ENCODE measurements around the gene GRM7. TPM values are rescaled to one million over a fixed set of nuclear protein-coding genes. Genes with fewer than 3 reads are reported as not detected.

The GRM7 gene
- total and polyA plus RNA-seq, 9 of the 15 experiments (the other 6 are each of a cell fraction or from before 2014, with no cell fraction given) = not detected

- FAIRE-seq (no peak), ATAC-seq (no peak), DNase-seq (ENCODE audit: extremely low read depth in 1 of 4, low spot score in 3 of 4) (no peak)
- 3% methylated on average over 2 of the region's 2 CpGs for WGBS (ENCODE audit: insufficient coverage, low coverage, missing lambda C conversion rate)
- ChIA-PET CTCF (ENCODE audit: low intra/inter-chr PET ratio) (no interaction called here), POLR2A (no interaction called here)
- intact Hi-C loops (cut with micrococcal nuclease) (no loop called here), in situ Hi-C loops (cut with MboI) (no loop called here)
- no peak overlapping the region for H3K9ac ChIP-seq (ENCODE audit: insufficient read depth in 1 of 2, low read depth in 2 of 2, low read length in 2 of 2)
- H2AFZ ChIP-seq (ENCODE audit: low read depth, low read length) = no peak overlapping the region
- no peaks in the 10 kb centered on the region for H3K4me1 ChIP-seq (replicated peaks in 1 of 2; ENCODE audit: control insufficient read depth in 2 of 2, insufficient read depth in 2 of 2, low read length in 2 of 2)
- H3K27me3 ChIP-seq (ENCODE audit: control insufficient read depth in 2 of 2, insufficient read depth in 2 of 2, low read length in 2 of 2) = no peaks in the 10 kb centered on the region
- no peaks in the 10 kb centered on the region for H3K36me3 ChIP-seq (ENCODE audit: control insufficient read depth, insufficient read depth, low read length)
- BruUV-seq (replicated peaks) = no TSS peak
- H4K20me1 ChIP-seq (replicated peaks; ENCODE audit: control insufficient read depth, insufficient read depth, low read length) = no peaks in the 10 kb centered on the region
- no peaks in the 10 kb centered on the region for H3K79me2 ChIP-seq (ENCODE audit: control insufficient read depth, insufficient read depth, low read length)
- no peak overlapping the region for H3K4me3 ChIP-seq
- no peaks in the 10 kb centered on the region for H3K9me1 ChIP-seq (ENCODE audit: control insufficient read depth, insufficient read depth, low read length)
- H3K27ac ChIP-seq (ENCODE audit: extremely low read depth, low read depth, low read length) = no peak overlapping the region
- H3K4me2 ChIP-seq (ENCODE audit: insufficient read depth, low read length) = no peak overlapping the region
- no peaks in the 10 kb centered on the region for H3K9me3 ChIP-seq (replicated peaks; ENCODE audit: control insufficient read depth, insufficient read depth, low read depth, low read length)
- TF ChIP-seq ZFP36 (IDR thresholded peaks at IDR 0.05; ENCODE audit: low read depth, low read length, partially characterized antibody) (no peak), RERE (CRISPR knock-in tag; IDR thresholded peaks at IDR 0.05; ENCODE audit: borderline replicate concordance) (no peak), TFE3 (CRISPR knock-in tag; IDR thresholded peaks at IDR 0.05) (no peak), ZNF23 (CRISPR knock-in tag; IDR thresholded peaks at IDR 0.05) (no peak), SFPQ (IDR thresholded peaks at IDR 0.05; ENCODE audit: low read depth, low read length) (no peak), PATZ1 (CRISPR knock-in tag; IDR thresholded peaks at IDR 0.05; ENCODE audit: borderline replicate concordance) (no peak), CHD2 (IDR thresholded peaks at IDR 0.05; ENCODE audit: low read depth, low read length) (no peak), HNRNPK (IDR thresholded peaks at IDR 0.05; ENCODE audit: low read depth, low read length, poor library complexity, severe bottlenecking) (no peak), ZBTB17 (CRISPR knock-in tag; IDR thresholded peaks at IDR 0.05) (no peak), ZNF830 (CRISPR knock-in tag; IDR thresholded peaks at IDR 0.05) (no peak), MIER1 (IDR thresholded peaks at IDR 0.05; ENCODE audit: low read depth) (no peak)
These were observed 343.9 kb downstream of the GRM7 start for GRCh38 chr3:7204848-7205156.

Measured in K562 (cell line).